ENCODE measurements around the gene DCAF4.

The DCAF4 gene

DNA sequence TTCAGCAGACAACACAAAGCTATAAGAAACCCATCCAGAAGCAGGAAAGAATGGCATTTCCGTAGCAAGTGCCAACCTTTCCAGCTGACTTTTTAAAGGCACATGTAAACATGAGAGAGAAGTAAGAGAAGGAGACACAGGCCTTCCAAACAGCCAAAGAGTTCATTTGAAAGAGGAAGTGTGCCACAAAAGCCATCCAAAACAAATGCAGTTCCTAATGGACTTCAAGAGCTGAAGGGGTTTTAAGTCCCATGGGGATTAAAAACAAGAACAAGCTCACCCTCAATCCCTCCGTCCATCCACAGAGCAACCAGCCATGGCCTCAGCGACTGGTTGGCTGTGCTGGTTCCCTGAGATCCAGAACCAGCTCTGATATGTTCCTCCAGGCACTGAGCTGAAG lies 27.8 kb upstream of the DCAF4 start:
- DNase-seq, result no peak

DNA sequence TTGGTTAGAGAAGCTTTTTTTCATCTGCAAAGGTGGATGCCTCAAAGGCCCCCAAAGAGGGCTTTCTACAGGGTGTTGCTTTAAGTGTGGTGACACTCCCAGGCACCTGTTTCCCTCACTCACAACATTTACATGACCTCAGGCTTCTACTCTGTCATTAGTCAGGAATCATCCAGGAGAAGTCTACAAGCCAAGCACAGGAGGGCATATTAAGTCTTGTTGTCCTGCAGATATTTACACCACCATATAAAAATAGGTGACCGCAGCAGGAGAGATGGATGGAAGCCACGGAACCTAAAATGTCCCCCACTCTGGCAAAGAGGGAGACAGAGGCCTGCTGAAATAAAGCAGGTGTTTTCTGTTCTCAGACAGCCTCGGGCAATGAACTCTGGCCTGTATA lies 24.9 kb upstream of the DCAF4 start:
- DNase-seq, result no peak

DNA sequence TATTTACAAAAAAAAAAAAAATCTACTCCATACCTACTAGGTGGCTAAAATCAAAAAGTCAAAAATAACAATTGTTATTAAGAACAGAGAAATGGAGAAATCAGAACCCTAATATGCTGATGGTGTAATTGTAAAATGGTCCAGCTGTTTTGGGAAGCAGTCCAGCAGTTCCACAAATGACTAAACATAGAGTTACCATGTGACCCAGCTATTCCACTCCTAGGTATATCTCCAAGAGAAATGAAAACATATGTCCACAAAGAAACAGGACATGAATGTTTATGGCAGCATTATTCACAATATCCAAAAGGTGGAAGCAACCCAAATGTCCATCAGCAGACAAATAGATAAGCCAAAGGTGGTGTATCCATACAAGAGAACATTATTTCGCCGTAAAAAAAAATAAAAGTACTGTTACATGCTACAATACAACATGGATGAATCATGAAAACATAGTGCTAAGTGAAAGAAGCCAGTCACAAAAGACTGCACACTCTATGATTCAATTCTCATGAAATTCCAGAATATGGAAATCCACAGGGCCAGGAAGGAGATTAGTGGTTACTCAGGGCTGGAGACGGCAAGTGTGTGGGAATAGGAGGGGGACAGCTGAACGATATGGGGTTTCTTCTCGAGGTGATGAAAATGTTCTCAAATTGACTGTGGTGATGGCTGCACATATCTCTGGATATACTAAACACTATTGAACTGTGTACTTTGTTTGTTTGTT lies 23.3 kb upstream of the DCAF4 start:
- DNase-seq, result no peak

DNA sequence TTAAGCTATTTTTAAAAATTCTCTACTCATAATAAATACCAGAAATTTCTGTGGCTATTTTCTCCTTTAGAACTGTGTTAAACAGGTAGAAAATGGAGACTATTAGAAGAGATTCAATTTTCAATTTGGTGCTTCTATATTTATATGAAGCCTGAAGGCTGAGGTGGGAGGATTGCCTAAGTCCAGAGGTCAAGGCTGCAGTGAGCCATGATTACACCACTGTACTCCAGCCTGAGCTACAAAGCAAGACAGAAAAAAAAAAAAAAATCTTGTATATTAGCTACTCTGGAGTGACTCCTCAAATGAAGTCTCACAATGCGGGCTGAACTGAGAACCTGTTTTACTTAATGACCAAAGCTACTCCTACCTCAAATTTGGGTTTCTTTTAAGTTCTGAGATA lies 22.5 kb upstream of the DCAF4 start:
- no peak for DNase-seq

DNA sequence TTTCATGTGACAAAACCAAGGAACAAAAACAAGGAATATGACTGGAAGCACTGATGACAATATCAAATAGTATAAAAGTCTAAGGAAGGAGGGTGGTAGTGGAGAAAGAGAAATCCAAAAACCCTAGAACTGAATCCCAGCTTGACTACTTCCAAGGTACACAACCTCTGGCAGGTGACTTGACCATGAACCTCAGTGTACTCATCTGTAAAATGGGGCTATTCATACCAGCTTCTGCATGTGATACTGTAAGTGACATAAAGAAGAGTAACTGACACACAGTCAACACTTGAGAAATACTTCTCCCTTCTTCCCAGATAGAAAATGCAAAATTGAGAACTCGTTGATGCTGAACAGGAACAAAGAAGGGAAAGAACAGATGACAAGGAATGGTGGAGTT lies 22.0 kb upstream of the DCAF4 start:
- DNase-seq, result no peak

DNA sequence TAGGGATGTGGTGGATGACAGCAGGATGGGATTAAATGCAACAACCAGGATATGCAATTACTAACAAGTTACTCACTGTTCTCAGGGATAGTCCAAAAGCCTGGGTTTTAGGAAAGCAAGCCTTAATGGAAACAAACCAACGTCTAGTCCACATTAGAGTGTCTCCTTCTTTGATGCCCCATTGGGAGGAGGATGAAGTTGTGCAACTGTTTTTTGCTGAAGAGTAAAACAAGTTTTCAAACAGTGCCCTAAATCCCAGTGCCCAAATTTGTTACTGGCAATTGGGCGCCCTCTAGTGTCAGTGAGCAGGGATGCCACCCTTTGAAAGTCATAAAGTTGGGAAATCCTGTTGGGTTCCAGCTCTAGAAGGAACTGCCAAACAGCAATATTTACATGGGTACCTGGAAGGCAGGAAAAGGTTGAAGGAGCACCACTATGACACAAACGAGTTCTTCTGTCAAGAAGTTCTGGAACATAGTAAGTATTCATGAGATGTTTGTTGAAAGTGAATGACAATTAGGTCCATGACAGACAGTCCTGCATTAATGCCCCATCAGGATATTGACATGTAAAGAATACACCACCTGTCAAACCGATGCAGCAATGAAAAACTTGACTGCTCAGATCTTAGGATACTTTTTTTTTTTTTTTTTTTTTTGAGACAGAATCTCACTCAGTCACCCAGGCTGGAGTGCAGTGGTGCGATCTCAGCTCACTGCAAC lies 21.3 kb upstream of the DCAF4 start:
- DNase-seq, result peak; percentile 78

DNA sequence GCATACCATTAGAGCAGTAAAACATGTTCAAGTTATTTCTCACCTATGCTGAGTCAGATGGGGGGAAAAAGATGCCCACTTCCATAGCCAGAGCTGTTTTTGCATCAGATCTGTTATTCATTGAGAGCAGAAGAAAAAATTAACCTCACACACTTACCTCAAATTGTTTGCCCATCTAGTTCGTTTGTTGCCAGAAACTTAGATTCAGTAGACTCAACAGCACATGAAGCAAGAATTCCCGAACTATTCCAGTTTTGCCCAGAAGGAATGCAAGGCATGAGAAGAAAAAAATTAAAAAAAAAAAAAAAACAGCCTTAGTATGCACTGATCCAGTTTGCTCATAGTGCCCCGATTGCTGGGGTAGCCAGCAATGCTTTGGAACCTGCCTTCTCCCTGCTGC lies 19.9 kb upstream of the DCAF4 start:
- no peak for DNase-seq

DNA sequence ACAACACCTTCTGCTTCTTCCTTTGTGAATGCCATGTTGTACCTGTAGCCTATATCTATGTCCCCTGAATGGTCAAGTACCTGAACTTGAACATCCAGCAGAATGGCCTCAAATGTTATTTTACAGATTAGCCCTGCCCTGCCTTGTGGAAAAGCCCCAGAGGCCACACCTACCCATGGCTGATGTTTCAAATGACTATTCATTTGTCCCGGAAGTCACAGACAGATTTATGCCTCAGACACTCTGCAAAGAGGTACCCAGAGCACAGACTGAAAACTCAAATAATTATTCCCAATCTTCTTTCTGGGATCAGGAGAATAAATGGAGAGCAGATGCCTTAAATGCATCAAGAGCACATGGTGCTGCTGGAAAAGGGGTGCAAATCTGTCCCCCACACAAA lies 19.4 kb upstream of the DCAF4 start:
- DNase-seq, result peak; percentile 19

DNA sequence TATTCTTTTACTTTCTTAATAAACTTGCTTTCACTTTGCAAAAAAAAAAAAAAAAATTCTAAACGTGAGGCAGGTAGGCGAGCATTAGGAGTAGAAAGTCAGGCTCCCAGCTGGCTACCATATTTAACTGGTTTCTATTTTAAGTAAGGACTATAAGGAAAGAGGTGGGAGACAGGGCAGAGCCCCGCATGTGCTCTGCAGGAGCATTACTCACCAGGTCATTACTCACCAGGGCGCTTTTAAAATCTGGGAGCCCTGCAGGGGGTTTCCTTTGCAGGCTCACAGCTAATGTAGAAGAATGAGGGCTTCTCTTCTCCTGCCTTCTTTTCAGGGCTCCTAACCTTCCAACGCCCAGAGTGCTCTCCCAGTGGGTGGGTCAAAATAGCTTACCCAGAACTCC lies 18.4 kb upstream of the DCAF4 start:
- DNase-seq, result no peak

DNA sequence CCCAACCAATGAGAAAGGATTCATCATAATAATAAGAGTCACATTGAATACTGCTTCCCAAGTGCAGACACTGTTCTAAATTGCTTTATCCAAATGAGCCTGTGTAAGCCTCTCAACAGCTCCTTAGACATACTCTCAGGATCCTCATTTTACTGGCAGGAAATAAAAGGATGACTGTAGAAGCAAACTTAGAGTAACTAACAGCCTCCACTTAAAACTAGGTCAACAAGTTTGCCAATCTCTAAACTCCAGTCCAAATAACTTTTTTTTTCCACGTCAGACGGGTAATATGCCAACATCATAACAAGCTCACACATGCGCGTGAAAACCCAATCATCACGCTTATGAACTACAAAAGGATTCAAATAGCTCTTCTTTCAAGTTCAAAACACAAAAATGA lies 17.1 kb upstream of the DCAF4 start:
- DNase-seq, result no peak

DNA sequence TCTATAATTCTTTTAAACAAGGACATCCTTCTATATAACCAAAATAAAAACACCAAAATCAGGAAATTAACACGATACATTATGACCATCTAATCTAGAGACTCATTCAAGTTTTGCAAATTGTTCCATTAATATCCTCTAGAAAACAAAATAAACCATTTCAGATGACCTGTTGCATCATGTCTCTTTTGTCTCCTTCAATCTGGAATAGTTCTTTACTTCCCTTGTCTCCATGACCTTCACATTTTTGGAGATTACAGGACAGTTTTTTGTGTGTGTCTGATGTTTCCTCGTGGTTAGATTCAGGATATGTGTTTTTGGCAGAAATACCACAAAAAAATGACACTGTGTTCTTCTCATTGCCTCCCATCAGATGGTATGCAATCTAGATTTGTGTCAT lies 12.5 kb upstream of the DCAF4 start:
- DNase-seq, result no peak

DNA sequence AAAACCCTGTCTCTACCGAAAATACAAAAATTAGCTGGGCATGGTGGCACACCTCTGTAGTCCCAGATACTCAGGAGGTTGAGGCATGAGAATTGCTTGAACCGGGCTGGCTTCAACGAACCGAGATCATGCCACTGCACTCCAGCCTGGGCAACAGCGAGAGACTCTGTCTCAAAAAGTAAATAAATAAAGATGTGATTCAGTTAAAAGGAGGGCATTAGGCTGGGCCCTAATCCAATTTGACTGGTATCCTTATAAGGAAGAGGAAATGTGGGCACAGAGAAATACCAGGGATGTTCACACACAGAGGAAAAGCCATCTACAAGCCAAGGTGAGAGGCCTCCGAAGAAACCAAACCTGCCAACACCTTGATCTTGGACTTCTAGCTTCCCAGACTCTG lies 10.1 kb upstream of the DCAF4 start:
- no peak for DNase-seq

DNA sequence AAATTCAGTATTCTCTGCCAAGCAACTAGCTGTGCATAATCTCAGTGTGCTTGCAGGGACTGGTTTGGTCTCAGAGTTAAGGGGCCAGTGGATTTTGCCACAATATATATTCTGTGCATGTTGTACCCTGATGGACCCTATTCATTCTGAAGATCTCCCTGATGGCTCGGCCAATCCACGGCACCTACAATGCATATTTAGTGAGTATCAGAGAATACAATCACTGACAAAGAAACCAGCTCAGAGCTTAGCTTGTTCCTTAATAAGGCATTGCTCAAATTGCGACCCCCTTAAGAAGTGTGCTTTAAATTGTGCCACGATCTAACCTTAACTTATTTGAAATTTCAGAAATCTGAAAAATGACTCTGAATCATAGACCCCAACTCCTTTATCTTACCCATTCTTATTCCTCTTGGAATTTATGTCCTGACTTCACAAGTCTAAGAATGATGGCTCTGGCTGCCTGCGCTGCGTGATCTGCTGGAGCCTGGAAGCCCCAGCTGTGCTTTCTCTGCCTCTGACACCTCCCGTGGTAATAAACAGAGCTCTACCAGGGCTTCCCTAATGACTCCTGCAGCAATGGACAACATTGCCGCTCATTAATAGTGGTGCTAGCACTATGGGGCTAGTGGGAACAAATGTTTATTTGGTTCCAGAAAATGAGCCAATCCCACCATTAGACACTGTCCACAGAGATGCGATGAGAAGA lies 9.0 kb upstream of the DCAF4 start:
- DNase-seq, result no peak

DNA sequence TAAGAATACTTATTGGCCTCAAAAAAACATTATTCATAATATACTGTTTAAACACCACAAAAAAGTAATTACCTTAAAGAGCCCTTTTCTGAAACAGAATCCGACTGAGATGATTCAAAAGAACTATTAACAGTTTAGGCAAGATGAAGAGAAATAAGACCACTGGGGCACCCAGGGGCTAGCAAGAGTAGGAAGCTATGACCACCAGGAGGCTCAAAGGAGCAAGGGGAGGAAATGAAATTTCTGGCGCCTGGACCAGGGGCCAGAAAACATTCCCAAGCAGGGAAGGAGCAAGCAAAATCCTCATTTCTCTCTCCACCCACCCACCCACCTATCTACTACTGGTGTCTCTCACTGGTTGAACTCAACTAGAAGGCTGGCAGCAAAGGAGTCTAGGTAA lies 6.3 kb upstream of the DCAF4 start:
- DNase-seq, result no peak

DNA sequence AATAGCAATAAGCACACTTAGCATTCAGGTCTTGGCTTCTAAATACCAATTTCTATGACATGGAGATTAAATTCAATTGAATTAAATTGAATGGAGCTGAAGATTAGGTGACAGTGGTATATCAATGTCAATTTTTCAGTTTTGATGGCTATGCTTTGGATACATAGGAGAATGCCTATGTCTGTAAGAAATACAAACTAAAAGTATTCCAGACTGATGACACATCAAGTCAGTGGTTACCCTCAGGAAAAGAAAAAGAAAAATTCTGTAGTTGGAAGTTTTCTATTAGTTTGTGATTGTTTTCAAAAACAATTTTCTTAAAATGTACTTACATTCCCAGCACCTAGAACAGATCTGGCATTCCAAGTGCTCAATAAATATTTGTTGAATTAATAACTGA lies 4.9 kb upstream of the DCAF4 start:
- no peak for DNase-seq

DNA sequence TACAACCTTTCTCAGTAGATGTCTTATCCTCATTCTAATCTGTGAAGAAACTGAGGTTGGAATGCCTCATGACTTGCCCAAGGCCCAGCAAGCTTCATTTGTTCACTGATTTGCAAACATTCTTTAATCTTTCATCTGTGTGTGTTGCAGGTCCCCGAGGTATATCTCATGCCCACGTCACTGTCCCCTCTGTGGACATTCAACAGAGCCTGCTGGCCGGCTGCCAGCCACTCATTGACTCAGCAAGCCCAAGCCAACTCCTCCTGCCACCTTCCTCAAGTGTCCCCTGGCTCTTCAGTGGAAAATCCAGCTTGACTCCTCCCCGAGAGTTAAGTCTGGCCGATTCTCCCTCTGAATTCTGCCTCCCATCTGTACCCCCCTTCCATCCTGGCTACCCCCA lies 1.9 kb upstream of the DCAF4 start:
- DNase-seq, result no peak

DNA sequence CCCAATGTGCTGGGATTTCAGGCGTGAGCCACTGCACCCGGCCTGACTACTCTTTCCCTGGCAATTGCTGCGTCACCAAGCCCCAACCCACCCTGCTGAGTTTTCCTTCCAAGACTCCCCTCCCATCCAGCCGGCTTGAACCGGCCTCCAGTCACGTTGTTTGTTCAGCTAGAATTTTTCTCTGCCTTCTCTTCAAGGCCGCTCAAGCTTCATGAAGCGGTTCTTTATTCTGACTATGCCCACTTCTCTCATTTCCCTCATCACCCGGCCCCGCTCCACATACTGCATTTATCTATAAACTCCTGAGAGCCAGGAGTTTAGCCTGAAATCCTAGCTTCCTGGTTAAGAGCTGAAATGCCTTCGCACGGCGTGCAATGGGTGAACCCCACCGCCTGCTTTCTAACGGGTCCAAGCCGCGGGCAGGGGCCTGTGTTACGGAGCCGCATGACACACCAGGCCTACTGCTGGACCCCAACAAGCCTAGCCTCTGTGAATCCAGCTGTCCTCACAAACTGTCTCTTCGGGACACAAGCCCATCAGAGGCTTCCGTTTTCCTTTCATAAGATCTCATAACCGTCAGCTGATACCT lies 999 bp upstream of the DCAF4 start:
- no peak for DNase-seq

DNA sequence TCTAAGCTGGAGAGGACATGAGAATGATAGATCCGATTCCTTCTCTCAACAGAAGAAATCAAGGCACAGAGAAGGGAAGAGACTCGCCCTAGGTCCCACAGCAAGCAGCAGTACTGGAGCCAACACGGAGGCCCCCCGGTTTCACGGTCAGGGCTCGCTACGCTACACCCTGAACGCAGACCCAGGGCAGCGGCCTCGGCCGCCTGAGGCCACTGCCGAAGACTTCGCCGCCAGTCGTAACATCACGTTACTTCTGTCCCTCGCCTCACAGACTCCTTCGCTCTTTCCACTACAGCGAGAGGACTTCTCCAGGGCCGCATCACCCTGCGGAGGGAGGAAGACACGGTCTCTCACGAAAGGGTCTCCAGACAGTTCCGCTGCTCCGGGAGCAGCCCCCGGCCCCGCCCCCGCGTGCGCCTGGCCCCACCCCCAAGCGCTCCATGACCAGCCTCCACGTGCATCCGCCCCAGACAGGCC lies 411 bp upstream of the DCAF4 start:
- no peak for DNase-seq

DNA sequence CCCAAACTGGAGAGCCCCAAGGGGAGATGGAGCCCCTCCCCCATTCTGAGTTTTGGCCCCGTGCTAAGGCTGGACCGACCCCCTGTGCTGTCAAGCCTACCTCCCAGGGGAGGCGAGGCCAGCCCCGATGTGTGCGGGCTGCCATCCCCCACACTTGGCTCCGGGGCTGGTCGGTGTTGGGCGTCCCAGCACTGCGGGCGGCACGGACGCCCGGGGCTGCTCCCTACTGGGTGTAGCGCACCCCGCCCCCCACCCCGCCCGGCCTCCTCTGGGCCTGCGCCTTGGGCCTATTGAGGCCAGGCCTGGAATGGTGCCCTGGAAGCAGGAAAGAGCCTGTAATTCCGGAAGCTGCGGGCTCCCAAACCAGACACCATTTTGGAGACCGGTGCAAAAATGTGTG lies 2.6 kb downstream of the DCAF4 start:
- DNase-seq, result no peak

DNA sequence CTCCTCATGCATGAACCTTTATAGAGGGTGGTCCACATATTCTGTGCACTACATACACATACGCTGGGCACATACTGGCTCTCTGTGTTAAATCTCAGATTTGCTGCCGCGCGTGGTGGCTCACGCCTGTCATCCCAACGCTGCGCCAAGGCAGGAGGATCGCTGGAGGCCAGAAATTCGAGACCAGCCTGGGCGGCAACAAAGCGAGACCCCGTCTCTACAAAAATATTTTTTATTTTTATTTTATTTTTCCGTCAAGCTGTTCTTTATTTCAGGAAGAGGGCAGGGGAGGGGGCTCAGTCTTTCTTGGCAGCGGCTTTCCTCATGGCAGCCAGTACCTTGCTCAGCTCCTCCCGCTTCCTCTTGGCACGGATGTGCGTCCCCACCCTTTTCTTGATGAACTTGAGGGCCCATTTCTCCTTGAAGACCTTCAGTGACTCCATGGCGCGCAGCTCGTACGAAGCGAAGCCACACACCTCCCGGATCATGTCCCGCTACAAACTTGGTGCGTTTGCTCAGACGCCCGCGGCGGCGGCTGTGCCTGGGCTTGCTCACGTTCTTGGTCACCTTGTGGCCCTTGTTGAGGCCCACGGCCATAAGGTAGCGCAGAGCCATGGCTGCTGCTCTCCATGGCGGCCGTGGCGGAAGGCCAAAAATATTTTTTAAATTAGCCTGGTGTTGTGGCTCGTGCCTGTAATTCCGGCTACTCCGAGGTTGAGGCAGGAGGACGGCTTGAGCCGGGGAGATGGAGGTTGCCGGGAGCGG lies 3.2 kb downstream of the DCAF4 start:
- DNase-seq, result no peak

DNA sequence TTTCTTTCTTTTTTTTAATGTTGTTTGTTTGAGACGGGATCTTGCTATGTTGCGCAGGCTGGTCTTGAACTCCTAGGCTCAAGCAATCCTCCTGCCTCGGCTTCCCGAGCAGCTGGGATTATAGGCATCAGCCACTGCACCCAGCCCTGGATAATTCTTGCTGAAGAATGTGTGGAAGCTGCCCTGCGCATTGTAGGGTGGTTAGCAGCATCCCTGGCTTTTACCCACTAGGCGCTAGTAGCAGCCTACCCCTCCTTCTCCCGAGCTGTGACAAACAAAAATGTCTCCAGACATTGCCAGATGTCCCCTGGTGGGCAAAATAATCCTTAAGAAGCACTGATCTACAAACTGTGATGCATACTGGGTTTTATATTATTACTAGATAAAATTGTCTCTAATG lies 6.6 kb downstream of the DCAF4 start:
- no peak for DNase-seq

DNA sequence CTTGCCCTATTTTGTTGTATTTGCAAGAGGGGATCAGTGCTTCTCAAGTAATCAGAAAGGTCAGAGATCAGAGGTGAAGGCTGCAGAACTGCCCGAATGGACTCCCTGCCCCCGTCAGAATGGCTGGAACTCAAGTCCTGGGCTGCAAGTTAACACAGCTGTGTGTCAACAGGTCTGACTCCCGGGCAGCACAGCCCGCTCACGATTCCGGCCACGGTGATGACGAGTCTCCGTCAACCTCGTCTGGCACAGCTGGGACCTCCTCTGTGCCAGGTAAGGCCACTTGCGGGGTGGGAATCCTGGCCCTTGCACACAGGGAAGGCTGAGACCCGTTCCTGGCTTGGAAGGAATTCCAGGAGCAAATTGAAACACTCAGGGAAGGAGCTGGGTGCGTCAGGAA lies 13.4 kb downstream of the DCAF4 start:
- no peak for DNase-seq
